Gastrocnemius medialis (tissue), 4 donors: ENCODE data around the gene MAGEB6B.

Source experiments
- POLR2A ChIP-seq, 2 donors: fragments of 450-650 bp; IDR thresholded peaks; one replicate each; pipeline ENCODE4 v1.6.1; 2017; ENCODE audit warnings: antibody characterized with exemption in 2 of 2, mild to moderate bottlenecking in 2 of 2, moderate library complexity in 2 of 2
- TF ChIP-seq, protein P1 (sequence below), 5 experiments: fragments of 450-650 bp in 3 of 5; fragments of 200-600 bp in 2 of 5; sonication (generic) in 2 of 5; IDR thresholded peaks in 4 of 5; conservative IDR thresholded peaks in 1 of 5; 1 replicate in 4 of 5; 2 replicates in 1 of 5; pipeline ENCODE4 v1.5.1; 2016 to 2019; ENCODE audit warnings: antibody characterized with exemption in 5 of 5, mild to moderate bottlenecking in 3 of 5, moderate library complexity in 3 of 5

DNA sequence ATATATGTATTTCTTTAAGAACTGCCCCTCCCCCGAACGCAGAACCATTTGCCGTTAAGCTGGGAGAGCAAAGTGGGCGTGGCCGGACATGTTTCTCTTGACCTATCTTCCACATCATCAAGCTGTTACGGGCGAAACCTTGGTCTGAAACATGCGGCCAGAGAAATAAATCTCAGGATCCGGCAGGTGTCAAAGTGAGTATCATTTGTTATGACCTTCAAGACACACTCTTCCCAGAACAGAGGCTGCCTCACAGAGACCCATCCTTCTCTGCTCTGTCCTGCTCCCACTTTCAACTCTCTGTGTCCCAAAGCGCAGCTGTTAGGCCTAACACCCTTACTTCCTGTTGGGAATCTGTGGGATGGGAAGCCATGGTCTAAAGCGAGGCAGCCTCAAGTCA lies 22.1 kb upstream of the MAGEB6B start, which contains the start of gene MAGEB18:
- TF ChIP-seq, protein P1, sequence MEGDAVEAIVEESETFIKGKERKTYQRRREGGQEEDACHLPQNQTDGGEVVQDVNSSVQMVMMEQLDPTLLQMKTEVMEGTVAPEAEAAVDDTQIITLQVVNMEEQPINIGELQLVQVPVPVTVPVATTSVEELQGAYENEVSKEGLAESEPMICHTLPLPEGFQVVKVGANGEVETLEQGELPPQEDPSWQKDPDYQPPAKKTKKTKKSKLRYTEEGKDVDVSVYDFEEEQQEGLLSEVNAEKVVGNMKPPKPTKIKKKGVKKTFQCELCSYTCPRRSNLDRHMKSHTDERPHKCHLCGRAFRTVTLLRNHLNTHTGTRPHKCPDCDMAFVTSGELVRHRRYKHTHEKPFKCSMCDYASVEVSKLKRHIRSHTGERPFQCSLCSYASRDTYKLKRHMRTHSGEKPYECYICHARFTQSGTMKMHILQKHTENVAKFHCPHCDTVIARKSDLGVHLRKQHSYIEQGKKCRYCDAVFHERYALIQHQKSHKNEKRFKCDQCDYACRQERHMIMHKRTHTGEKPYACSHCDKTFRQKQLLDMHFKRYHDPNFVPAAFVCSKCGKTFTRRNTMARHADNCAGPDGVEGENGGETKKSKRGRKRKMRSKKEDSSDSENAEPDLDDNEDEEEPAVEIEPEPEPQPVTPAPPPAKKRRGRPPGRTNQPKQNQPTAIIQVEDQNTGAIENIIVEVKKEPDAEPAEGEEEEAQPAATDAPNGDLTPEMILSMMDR (IDR thresholded peaks at IDR 0.05 in 4 of 5, conservative IDR thresholded peaks at IDR 0.05 in 1 of 5) = no peak
- TF ChIP-seq POLR2A (IDR thresholded peaks at IDR 0.05) = no peak
